IPS-15b (cell line): ENCODE data around the gene OR4Q3.
"Not testable (repeated sequence)": the region's sequence is repeated elsewhere in the genome, so short reads cannot be mapped to it uniquely, and the experiment has no call there.

ENCODE experiments used
- H3K27me3 ChIP-seq: one replicate; pipeline ENCODE4 v1.6.1; 2013; ENCODE audit warnings: low read length; ENCODE audit not compliant: control insufficient read depth, insufficient read depth
- H3K36me3 ChIP-seq: one replicate; pipeline ENCODE4 v1.6.1; 2013; ENCODE audit warnings: low read length; ENCODE audit not compliant: control insufficient read depth, insufficient read depth
- H3K4me1 ChIP-seq: one replicate; pipeline ENCODE4 v1.6.1; 2013; ENCODE audit warnings: mild to moderate bottlenecking, low read length; ENCODE audit not compliant: control insufficient read depth, insufficient read depth
- H3K4me3 ChIP-seq: one replicate; pipeline ENCODE4 v1.5.1; 2013; ENCODE audit warnings: low read depth, low read length
- H3K9ac ChIP-seq: one replicate; pipeline ENCODE4 v1.6.1; 2013; ENCODE audit warnings: low read depth, mild to moderate bottlenecking, low read length
- H3K9me3 ChIP-seq: one replicate; pipeline ENCODE4 v1.6.1; 2013; ENCODE audit warnings: mild to moderate bottlenecking, low read length; ENCODE audit not compliant: control insufficient read depth, insufficient read depth

Gene OR4Q3

DNA sequence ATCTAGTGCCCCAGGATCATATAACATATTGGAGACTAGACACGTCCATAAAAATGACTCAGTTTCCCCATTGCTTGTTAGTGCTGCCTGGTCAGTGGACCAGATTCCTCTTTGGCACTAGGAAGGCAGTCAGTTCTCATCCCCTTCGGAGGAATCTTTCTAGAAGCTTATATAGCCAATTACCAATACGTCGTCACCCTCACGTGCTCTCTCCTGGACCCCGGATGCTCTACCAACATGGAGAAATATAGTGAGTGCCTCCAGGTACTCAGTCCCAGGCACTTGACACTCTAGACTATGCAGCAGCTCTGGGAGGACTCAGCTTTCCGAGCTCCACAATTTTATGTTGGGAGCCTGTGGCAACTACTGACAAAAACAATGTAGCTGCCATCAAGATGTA is 44.8 kb downstream of the OR4Q3 start:
- not testable (repeated sequence) for H3K4me3 ChIP-seq, H3K9ac ChIP-seq, H3K27me3 ChIP-seq, H3K36me3 ChIP-seq, H3K4me1 ChIP-seq
- H3K9me3 ChIP-seq, result peaks cover 16% of the 10 kb centered on the region

DNA sequence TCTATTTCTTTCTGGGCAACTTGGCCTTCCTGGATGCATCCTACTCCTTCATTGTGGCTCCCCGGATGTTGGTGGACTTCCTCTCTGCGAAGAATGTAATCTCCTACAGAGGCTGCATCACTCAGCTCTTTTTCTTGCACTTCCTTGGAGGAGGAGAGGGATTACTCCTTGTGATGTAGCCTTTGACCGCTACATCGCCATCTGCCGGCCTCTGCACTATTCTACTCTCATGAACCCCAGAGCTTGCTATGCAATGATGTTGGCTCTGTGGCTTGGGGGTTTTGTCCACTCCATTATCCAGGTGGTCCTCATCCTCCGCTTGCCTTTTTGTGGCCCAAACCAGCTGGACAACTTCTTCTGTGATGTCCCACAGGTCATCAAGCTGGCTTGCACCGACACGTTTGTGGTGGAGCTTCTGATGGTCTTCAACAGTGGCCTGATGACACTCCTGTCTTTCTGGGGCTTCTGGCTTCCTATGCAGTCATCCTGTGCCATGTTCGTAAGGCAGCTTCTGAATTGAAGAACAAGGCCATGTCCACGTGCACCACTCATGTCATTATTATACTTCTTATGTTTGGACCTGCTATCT is 53.2 kb downstream of the OR4Q3 start:
- H3K4me1 ChIP-seq, H3K9ac ChIP-seq, H3K36me3 ChIP-seq, H3K4me3 ChIP-seq, H3K27me3 ChIP-seq: not testable (repeated sequence)
- peaks cover 37% of the 10 kb centered on the region for H3K9me3 ChIP-seq
